Left lung (tissue), 10 donors: Measurements from ENCODE around the gene AAK1. TPM values are rescaled to one million over a fixed set of nuclear protein-coding genes. Genes with fewer than 3 reads are reported as not detected.
A peak's percentile ranks its signal among the peaks of the same experiment; 100 is the strongest.

Source experiments
- ATAC-seq: fragments of 200-7000 bp; cut with Tn5 transposase; one replicate; pipeline ENCODE4 v1.9.1; 2020; ENCODE audit warnings: moderate library complexity
- DNase-seq, 4 donors: peaks; one replicate each; pipeline ENCODE4 v3.0.0-alpha.2; 2013 to 2020
- H3K27ac ChIP-seq, 2 donors: fragments of 200-600 bp; sonication (generic) in 1 of 2; one replicate each; pipeline versions ENCODE4 v1.5.0 to v1.8.0; 2020 to 2021
- H3K27me3 ChIP-seq, 2 donors: fragments of 200-600 bp; sonication (generic) in 1 of 2; one replicate each; pipeline versions ENCODE4 v1.5.0 to v1.8.0; 2020 to 2021
- H3K36me3 ChIP-seq, 2 donors: fragments of 200-600 bp; sonication (generic) in 1 of 2; one replicate each; pipeline versions ENCODE4 v1.5.0 to v1.8.0; 2020 to 2021
- H3K4me1 ChIP-seq, 2 donors: fragments of 200-600 bp; one replicate each; pipeline ENCODE4 v1.8.0; 2021
- H3K4me3 ChIP-seq, 2 donors: fragments of 200-600 bp; sonication (generic) in 1 of 2; one replicate each; pipeline versions ENCODE4 v1.5.0 to v1.8.0; 2020 to 2021; ENCODE audit warnings: mild to moderate bottlenecking in 1 of 2
- H3K9me3 ChIP-seq, 2 donors: fragments of 200-600 bp; sonication (generic) in 1 of 2; one replicate each; pipeline versions ENCODE4 v1.5.0 to v1.8.0; 2020 to 2021
- intact Hi-C, 2 donors: fragments of 100-400 bp; cut with DNase I; formaldehyde crosslinking; loops; one replicate each; pipeline versions ENCODE4 v1.11.2 to v1.14.2; 2022
- polyA plus RNA-seq, 6 donors: library from polyadenylated mRNA; unstranded; fragments of 120-200 nt; gene quantifications; one replicate each; pipeline ENCODE4 v1.2.1, GENCODE V29; 2013; ENCODE audit not compliant: insufficient read length in 6 of 6
- total RNA-seq, 2 donors: library from RNA; stranded (reverse); fragmentation: NEBNext Ultra II Directional; extraction: Animal tissue kit (Norgen Biotek cat#: 25700); gene quantifications; one replicate each; pipeline ENCODE4 v1.2.1, GENCODE V29; 2021
- TF ChIP-seq, protein P1 (sequence below), 2 donors: fragments of 200-600 bp; sonication (generic) in 1 of 2; IDR thresholded peaks; one replicate each; pipeline versions ENCODE4 v1.5.0 to v1.8.0; 2021; ENCODE audit warnings: antibody characterized with exemption in 2 of 2
- donor health status: DM: no; HTN: yes; CAD: no.
- donor health status: DM: no; HTN: no; CAD: no.

Gene AAK1
- total and polyA plus RNA-seq, 8 donors, result 19.0 to 70.7 (median 22.4) TPM

DNA sequence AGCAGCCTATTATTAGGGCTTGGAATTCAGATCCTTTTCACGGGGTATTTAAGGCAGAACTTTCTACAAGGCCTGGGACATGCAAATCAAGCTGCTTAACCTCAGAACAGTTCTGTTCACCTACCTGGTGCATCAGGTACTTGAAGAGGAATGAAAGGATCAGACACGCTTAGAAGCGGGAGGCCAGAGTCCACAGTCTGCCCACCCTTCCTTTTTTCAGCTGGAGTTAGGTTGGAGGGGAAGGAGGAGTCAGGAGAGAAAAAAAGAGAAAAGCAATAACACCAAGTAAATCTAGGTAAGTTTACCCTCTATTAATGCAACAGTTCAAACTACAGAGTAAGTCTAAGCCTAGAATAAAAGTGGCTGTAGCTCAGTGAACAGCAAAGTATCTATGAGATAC, 147.7 kb downstream of the AAK1 start:
- H3K27ac ChIP-seq, result no peak overlapping the region
- H3K4me1 ChIP-seq, result peaks cover 0 to 3% of the 10 kb centered on the region in 2 donors
- TF ChIP-seq, protein P1, sequence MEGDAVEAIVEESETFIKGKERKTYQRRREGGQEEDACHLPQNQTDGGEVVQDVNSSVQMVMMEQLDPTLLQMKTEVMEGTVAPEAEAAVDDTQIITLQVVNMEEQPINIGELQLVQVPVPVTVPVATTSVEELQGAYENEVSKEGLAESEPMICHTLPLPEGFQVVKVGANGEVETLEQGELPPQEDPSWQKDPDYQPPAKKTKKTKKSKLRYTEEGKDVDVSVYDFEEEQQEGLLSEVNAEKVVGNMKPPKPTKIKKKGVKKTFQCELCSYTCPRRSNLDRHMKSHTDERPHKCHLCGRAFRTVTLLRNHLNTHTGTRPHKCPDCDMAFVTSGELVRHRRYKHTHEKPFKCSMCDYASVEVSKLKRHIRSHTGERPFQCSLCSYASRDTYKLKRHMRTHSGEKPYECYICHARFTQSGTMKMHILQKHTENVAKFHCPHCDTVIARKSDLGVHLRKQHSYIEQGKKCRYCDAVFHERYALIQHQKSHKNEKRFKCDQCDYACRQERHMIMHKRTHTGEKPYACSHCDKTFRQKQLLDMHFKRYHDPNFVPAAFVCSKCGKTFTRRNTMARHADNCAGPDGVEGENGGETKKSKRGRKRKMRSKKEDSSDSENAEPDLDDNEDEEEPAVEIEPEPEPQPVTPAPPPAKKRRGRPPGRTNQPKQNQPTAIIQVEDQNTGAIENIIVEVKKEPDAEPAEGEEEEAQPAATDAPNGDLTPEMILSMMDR (IDR thresholded peaks at IDR 0.05), result no peak
- DNase-seq, result no peak
- no peaks in the 10 kb centered on the region for H3K27me3 ChIP-seq
- no peak overlapping the region for H3K4me3 ChIP-seq
- intact Hi-C loops, result no loop called here
- no peaks in the 10 kb centered on the region for H3K9me3 ChIP-seq
- peaks cover 0 to 30% of the 10 kb centered on the region in 2 donors for H3K36me3 ChIP-seq
- no peak for ATAC-seq

DNA sequence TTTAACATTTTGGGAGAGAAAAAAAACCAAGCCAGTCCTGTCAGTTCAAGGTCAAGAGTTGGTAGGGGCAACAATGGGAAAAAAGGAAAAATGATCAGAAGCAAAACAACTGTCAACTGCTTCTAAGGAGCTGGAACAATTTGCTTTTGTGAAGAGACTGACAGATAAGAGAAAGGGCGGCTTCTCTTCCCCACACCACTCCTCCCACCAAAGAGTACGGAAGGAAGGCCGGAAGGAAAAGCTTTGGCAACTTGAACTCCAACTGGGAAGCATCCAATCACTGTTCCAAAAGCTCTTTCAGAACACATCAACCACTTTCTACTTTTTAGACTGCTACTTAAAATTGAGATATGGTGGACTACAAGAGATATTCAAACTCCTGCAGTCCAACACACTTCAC, 148.5 kb downstream of the AAK1 start:
- Histone ChIP-seq H3K9me3 (no peaks in the 10 kb centered on the region), H3K4me3 (no peak overlapping the region), H3K27me3 (no peaks in the 10 kb centered on the region), H3K36me3 (peaks cover 0 to 30% of the 10 kb centered on the region in 2 donors), H3K4me1 (no peaks in the 10 kb centered on the region), H3K27ac (peak overlapping the region in 1 of 2 donors; percentile 28)
- ATAC-seq, result no peak
- TF ChIP-seq, protein P1 (IDR thresholded peaks at IDR 0.05), result no peak
- intact Hi-C loops, result no loop called here
- DNase-seq, result no peak

DNA sequence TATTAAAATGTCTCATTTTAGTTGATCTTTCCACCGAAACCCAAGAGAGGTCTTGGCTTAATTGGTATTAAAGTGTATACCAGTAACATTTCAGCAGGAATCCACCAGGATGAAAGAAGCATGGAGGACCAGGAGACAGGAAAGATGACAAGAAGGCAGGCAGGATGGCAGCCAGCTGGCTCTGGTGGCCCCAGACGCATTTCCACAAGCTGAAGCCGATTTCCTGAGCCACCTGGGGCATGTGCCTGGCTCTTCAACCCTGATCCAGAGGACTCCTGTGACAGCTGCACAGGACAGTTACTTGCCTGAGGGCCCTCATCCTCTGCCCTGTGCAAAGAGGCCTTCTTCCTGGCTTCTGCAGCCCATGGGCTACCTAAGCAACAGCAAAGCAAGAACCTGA, 149.4 kb downstream of the AAK1 start:
- Histone ChIP-seq H3K9me3 (no peaks in the 10 kb centered on the region), H3K27ac (no peak overlapping the region), H3K36me3 (peaks cover 0 to 38% of the 10 kb centered on the region in 2 donors), H3K4me3 (no peak overlapping the region), H3K27me3 (no peaks in the 10 kb centered on the region), H3K4me1 (no peaks in the 10 kb centered on the region)
- ATAC-seq (no peak), DNase-seq (no peak)
- TF ChIP-seq, protein P1 (IDR thresholded peaks at IDR 0.05), result no peak
- intact Hi-C loops, result no loop called here

DNA sequence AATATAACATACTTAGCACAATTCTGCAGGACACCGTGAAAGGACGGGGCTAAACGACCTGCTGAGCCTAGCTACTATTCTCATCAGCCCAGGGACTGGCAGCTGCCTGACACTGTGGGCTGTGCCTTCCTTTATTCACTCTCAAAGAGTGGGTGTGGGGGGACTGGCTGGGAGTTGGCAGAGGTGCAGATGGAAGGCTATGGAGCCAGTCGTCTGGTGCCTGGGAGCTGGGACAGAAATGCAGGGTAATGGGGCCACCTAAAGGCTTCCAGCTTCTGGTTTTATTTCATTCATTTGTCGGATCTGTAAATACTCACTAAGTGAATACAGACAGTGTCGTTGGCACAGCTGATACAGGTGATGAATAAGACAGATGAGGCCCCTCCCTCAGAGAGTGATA, 150.3 kb downstream of the AAK1 start:
- intact Hi-C loops, result no loop called here
- no peaks in the 10 kb centered on the region for H3K4me1 ChIP-seq
- H3K4me3 ChIP-seq, result no peak overlapping the region
- DNase-seq (no peak), ATAC-seq (no peak)
- no peaks in the 10 kb centered on the region for H3K9me3 ChIP-seq
- H3K27me3 ChIP-seq, result no peaks in the 10 kb centered on the region
- H3K27ac ChIP-seq, result no peak overlapping the region
- peaks cover 0 to 35% of the 10 kb centered on the region in 2 donors for H3K36me3 ChIP-seq
- TF ChIP-seq, protein P1 (IDR thresholded peaks at IDR 0.05), result no peak

DNA sequence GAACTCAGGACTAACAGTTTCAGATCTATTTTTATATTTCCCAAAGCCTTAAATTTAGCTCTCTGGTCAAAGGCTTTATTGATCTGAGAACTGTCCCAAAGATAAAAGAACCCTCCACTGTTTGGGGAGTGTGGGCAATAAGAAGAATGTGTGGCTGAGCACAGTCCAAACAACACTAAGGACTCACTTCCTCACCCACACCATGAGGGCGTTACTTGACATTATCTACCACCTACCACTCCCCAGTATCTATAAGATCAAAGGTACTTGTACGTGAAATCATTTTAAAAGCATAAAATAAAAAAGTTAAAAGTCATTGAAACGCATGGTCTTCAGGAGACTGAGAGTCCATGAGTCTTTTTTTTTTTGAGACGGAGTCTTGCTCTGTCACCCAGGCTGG, 151.7 kb downstream of the AAK1 start:
- TF ChIP-seq, protein P1 (IDR thresholded peaks at IDR 0.05), result no peak
- intact Hi-C loops, result no loop called here
- no peaks in the 10 kb centered on the region for H3K27me3 ChIP-seq
- H3K9me3 ChIP-seq, result no peaks in the 10 kb centered on the region
- no peak for DNase-seq
- ATAC-seq, result no peak
- no peak overlapping the region for H3K4me3 ChIP-seq
- no peaks in the 10 kb centered on the region for H3K4me1 ChIP-seq
- H3K27ac ChIP-seq, result no peak overlapping the region
- peaks cover 0 to 39% of the 10 kb centered on the region in 2 donors for H3K36me3 ChIP-seq
